Smooth muscle cell (in vitro differentiated cells): Measurements from ENCODE around the gene ELSPBP1. TPM values are rescaled to one million over a fixed set of nuclear protein-coding genes. Genes with fewer than 3 reads are reported as not detected.

Experiments used
- DNase-seq: peaks from one replicate; lab custom pipeline; 2025; ENCODE audit not compliant: unreplicated experiment; lab: John Stamatoyannopoulos, UW
- H2AFZ ChIP-seq: fragments of 200-600 bp; sonication (generic); 2 replicates; pipeline ENCODE4 v1.6.0; 2016; ENCODE audit warnings: antibody characterized with exemption, low read depth, mild to moderate bottlenecking
- H3F3A ChIP-seq: fragments of 200-600 bp; sonication (generic); 2 replicates; pipeline ENCODE4 v1.6.0; 2017; ENCODE audit warnings: antibody characterized with exemption, low read depth
- H3K27ac ChIP-seq: fragments of 200-600 bp; sonication (generic); 2 replicates; pipeline ENCODE4 v1.5.1; 2016; ENCODE audit warnings: low read depth, mild to moderate bottlenecking
- H3K27me3 ChIP-seq: fragments of 200-600 bp; sonication (generic); 2 replicates; pipeline ENCODE4 v1.6.1; 2016; ENCODE audit warnings: low read depth, mild to moderate bottlenecking
- H3K36me3 ChIP-seq: fragments of 200-600 bp; sonication (generic); 2 replicates; pipeline ENCODE4 v1.5.1; 2016; ENCODE audit warnings: low read depth
- H3K4me1 ChIP-seq: fragments of 200-600 bp; sonication (generic); 2 replicates; pipeline ENCODE4 v1.5.1; 2016; ENCODE audit warnings: low read depth
- H3K4me2 ChIP-seq: fragments of 200-600 bp; sonication (generic); 2 replicates; pipeline ENCODE4 v1.6.0; 2016; ENCODE audit warnings: mild to moderate bottlenecking
- H3K4me3 ChIP-seq: fragments of 200-600 bp; sonication (generic); 2 replicates; pipeline ENCODE4 v1.5.1; 2016; ENCODE audit warnings: mild to moderate bottlenecking
- H3K79me2 ChIP-seq: fragments of 200-600 bp; sonication (generic); 2 replicates; pipeline ENCODE4 v1.6.0; 2016; ENCODE audit warnings: low read depth, mild to moderate bottlenecking
- H3K9ac ChIP-seq: fragments of 200-600 bp; sonication (generic); 2 replicates; pipeline ENCODE4 v1.6.0; 2016; ENCODE audit warnings: low read depth
- H3K9me3 ChIP-seq: fragments of 200-600 bp; sonication (generic); replicated peaks from 2 replicates; pipeline ENCODE4 v1.5.1; 2016; ENCODE audit warnings: low read depth
- H4K20me1 ChIP-seq: fragments of 200-600 bp; sonication (generic); 2 replicates; pipeline ENCODE4 v1.6.0; 2016; ENCODE audit warnings: low read depth
- WGBS: methylation state at CpG from one replicate; pipeline ENCODE4 v1.1.7; 2016; ENCODE audit warnings: low lambda C conversion rate; 5-methylcytosine and 5-hydroxymethylcytosine counted together
- polyA plus RNA-seq: library from polyadenylated mRNA; unstranded; fragments of >200 nt; fragmentation: Nextera tagmentation; extraction: Ambion mirVana; gene quantifications from 2 replicates; pipeline ENCODE4 v1.2.1, GENCODE V29; 2016
- total RNA-seq: library from RNA; depleted of rRNA; stranded (reverse); fragments of >200 nt; gene quantifications from 2 replicates; pipeline ENCODE4 v1.2.3, GENCODE V29; 2014
- TF ChIP-seq, protein P1 (sequence below): fragments of 200-600 bp; sonication (generic); IDR thresholded peaks from 2 replicates; pipeline ENCODE4 v1.5.1; 2017; ENCODE audit warnings: borderline replicate concordance, mild to moderate bottlenecking, antibody characterized with exemption; ENCODE audit not compliant: insufficient read depth, poor library complexity, severe bottlenecking

Gene ELSPBP1
- total and polyA plus RNA-seq, 2 experiments from 2014 or later: 1.3 to 2.7 TPM

DNA sequence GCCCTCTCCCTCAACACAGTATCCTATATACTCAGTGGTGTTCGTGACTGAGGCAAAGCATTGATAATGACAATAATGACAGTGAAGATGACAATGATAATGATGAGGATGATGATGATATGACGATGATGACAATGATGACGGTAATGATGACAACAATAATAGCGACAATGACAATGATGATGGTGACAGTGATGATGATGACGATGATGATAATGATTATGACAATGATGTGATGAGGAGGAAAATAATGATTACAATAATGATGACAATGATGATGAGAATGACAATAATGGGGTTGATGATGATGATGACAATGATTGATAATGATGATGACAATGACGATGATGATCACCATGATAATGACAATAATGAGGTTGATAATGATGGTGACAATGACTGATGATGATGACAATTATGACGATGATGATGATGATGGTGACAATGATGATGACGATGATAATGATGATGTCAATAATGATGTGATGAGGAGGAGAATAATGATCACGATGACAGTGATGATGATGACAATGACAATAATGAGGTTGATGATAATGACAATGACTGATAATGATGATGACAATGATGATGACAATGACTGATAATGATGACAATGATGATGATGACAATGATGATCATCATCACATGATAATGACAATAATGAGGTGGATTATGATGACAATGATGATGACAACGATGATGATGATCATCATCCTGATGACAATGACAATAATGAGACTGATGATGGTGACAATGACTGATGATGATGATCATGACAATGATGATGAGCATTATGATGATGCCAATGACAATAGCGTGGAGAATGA, 16.7 kb downstream of the ELSPBP1 start:
- Histone ChIP-seq H3F3A (no peaks in the 10 kb centered on the region), H3K4me1 (no peaks in the 10 kb centered on the region), H3K36me3 (no peaks in the 10 kb centered on the region), H2AFZ (no peak overlapping the region), H3K79me2 (no peaks in the 10 kb centered on the region), H3K9ac (no peak overlapping the region), H3K27me3 (no peaks in the 10 kb centered on the region), H3K9me3 (peaks cover 7% of the 10 kb centered on the region), H4K20me1 (no peaks in the 10 kb centered on the region), H3K27ac (no peak overlapping the region), H3K4me3 (no peak overlapping the region), H3K4me2 (no peak overlapping the region)
- DNase-seq: no peak
- TF ChIP-seq, protein P1, sequence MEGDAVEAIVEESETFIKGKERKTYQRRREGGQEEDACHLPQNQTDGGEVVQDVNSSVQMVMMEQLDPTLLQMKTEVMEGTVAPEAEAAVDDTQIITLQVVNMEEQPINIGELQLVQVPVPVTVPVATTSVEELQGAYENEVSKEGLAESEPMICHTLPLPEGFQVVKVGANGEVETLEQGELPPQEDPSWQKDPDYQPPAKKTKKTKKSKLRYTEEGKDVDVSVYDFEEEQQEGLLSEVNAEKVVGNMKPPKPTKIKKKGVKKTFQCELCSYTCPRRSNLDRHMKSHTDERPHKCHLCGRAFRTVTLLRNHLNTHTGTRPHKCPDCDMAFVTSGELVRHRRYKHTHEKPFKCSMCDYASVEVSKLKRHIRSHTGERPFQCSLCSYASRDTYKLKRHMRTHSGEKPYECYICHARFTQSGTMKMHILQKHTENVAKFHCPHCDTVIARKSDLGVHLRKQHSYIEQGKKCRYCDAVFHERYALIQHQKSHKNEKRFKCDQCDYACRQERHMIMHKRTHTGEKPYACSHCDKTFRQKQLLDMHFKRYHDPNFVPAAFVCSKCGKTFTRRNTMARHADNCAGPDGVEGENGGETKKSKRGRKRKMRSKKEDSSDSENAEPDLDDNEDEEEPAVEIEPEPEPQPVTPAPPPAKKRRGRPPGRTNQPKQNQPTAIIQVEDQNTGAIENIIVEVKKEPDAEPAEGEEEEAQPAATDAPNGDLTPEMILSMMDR: no peak
- WGBS: 92% methylated on average over 11 of the region's 11 CpGs

DNA sequence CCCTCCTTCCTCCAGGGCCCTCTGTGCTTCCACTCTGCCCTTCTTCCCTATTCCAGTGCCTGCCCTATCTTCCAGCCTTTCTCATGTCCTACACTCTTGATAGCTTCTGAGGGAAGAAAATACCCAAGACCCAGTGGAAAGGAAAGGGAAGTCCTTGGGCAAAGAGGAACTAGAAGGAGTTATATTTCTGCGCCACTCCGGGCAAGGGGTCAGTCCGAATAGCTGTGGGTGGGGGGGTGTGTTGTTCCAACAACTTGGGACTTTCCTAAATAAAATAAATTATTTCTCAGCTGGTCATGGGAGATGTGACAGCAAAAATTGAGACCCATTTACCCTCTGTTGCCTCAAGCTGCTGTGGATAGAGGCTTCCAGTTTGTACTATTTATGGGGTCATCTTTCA, 26.3 kb downstream of the ELSPBP1 start:
- Histone ChIP-seq H3K79me2 (no peaks in the 10 kb centered on the region), H3K36me3 (no peaks in the 10 kb centered on the region), H3K9ac (no peak overlapping the region), H3K4me2 (no peak overlapping the region), H3K27ac (no peak overlapping the region), H3K27me3 (no peaks in the 10 kb centered on the region), H2AFZ (no peak overlapping the region), H3F3A (no peaks in the 10 kb centered on the region), H3K4me1 (no peaks in the 10 kb centered on the region), H3K9me3 (no peaks in the 10 kb centered on the region), H3K4me3 (no peak overlapping the region), H4K20me1 (no peaks in the 10 kb centered on the region)
- 92% methylated on average over 3 of the region's 3 CpGs for WGBS
- TF ChIP-seq, protein P1: no peak
- DNase-seq: no peak

DNA sequence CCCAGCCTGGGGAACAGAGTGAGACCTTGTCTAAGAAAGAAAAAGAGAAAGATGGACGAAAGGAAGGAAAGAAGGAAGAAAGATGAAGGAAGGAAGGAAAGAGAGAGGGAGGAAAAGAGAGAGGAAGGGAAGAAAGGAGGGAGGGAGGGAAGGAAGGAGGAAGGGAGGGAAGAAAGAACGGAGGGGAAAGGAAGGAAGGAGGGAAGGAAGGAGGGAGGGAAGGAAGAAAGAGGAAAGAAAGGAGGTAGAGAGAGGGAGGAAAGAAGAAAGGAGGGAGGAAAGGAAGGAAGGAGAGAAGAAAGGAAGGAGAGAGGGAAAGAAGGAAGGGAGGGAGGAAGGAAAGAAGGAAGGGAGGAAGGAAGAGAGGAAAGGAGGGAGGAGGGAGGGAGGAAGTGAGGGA, 28.6 kb downstream of the ELSPBP1 start:
- H3K9ac ChIP-seq: no peak overlapping the region
- H2AFZ ChIP-seq: no peak overlapping the region
- no peak overlapping the region for H3K4me2 ChIP-seq
- WGBS: 36% methylated on average over 2 of the region's 2 CpGs
- no peak for DNase-seq
- TF ChIP-seq, protein P1: no peak
- no peaks in the 10 kb centered on the region for H3K27me3 ChIP-seq
- H3K4me3 ChIP-seq: no peak overlapping the region
- no peaks in the 10 kb centered on the region for H3K9me3 ChIP-seq
- no peaks in the 10 kb centered on the region for H3K36me3 ChIP-seq
- no peaks in the 10 kb centered on the region for H3K79me2 ChIP-seq
- H4K20me1 ChIP-seq: no peaks in the 10 kb centered on the region
- no peaks in the 10 kb centered on the region for H3F3A ChIP-seq
- H3K27ac ChIP-seq: no peak overlapping the region
- H3K4me1 ChIP-seq: no peaks in the 10 kb centered on the region

DNA sequence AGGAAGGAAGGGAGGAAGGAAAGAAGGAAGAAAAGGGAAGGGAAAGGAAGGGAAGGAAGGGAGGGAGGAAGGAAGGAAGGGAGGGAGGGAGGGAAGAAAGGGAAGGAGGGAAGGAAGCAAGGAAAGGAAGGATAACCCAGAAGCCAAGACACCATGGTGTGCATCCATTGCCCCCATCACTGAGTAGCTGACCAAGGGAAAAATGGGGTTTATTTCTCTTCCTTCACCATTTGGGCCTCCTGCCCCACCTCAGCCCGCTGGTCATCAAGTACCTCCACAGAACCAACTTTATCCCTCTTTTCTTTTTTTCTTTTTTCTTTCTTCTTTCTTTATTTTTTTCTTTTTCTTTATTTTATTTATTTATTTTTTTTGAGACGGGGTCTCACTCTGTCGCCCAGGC, 29.1 kb downstream of the ELSPBP1 start:
- Histone ChIP-seq H3K4me3 (no peak overlapping the region), H3K4me1 (no peaks in the 10 kb centered on the region), H3K9me3 (no peaks in the 10 kb centered on the region), H3K79me2 (no peaks in the 10 kb centered on the region), H2AFZ (no peak overlapping the region), H3K4me2 (no peak overlapping the region), H3K36me3 (no peaks in the 10 kb centered on the region), H3K27ac (no peak overlapping the region), H3K9ac (no peak overlapping the region), H3F3A (no peaks in the 10 kb centered on the region), H4K20me1 (no peaks in the 10 kb centered on the region), H3K27me3 (no peaks in the 10 kb centered on the region)
- TF ChIP-seq, protein P1: no peak
- no peak for DNase-seq
- whole genome bisulfite sequencing: 93% methylated on average over 3 of the region's 3 CpGs
